Activated naive CD8-positive, alpha-beta T cell treated with anti-CD3 and anti-CD28 coated beads for 36 hours (primary cell): ENCODE data around the gene TRPM5. TPM values are rescaled to one million over a fixed set of nuclear protein-coding genes. Genes with fewer than 3 reads are reported as not detected.

ENCODE experiments used
- DNase-seq: peaks from one replicate; pipeline ENCODE4 v3.0.0; 2021
- H3K27ac Mint-ChIP-seq: one replicate; pipeline ENCODE4 v1.8.0; 2022; ENCODE audit warnings: mild to moderate bottlenecking, moderate library complexity, mixed read lengths
- H3K27me3 Mint-ChIP-seq: one replicate; pipeline ENCODE4 v1.8.0; 2022; ENCODE audit warnings: mild to moderate bottlenecking, mixed read lengths
- H3K36me3 Mint-ChIP-seq: one replicate; pipeline ENCODE4 v1.8.0; 2021; ENCODE audit warnings: mild to moderate bottlenecking, mixed read lengths
- H3K4me1 Mint-ChIP-seq: one replicate; pipeline ENCODE4 v1.8.0; 2021; ENCODE audit warnings: mixed read lengths
- H3K4me3 Mint-ChIP-seq: one replicate; pipeline ENCODE4 v1.8.0; 2022; ENCODE audit warnings: mild to moderate bottlenecking, moderate library complexity, mixed read lengths
- H3K9me3 Mint-ChIP-seq: one replicate; pipeline ENCODE4 v1.8.0; 2022; ENCODE audit warnings: mixed read lengths
- total RNA-seq, 2 experiments: library from RNA; stranded (reverse); gene quantifications; one replicate each; pipeline ENCODE4 v1.2.3, GENCODE V29; 2021

The TRPM5 gene
- total RNA-seq, 2 experiments from 2014 or later = not detected

DNA sequence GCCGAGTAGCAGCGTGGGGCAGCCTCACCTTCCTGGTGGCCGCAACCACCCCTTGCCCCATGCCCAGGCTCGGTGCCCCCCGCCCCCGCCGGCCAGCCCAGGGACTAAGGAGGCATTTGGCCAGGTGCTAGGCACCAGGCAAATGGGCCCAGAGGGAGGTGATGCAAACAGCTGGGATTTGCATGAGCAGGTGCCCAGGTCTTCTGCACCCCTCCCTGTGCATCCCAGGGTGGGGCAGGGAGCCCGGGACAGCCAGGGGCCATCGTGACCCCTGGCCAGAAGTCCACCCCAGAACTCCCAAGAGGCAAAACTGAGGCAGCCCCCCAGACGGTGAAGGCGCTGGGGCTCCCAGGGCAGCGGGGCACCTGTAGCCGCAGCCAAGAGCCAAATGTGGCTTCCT lies 18.1 kb downstream of the TRPM5 start:
- no peak overlapping the region for H3K27ac Mint-ChIP-seq
- DNase-seq = no peak
- no peaks in the 10 kb centered on the region for H3K36me3 Mint-ChIP-seq
- H3K9me3 Mint-ChIP-seq = no peaks in the 10 kb centered on the region
- H3K27me3 Mint-ChIP-seq = peaks cover 3% of the 10 kb centered on the region
- no peak overlapping the region for H3K4me3 Mint-ChIP-seq
- no peaks in the 10 kb centered on the region for H3K4me1 Mint-ChIP-seq

GRCh38 chr11:2425506-2425905 lies 18.8 kb downstream of the TRPM5 start:
- no peaks in the 10 kb centered on the region for H3K4me1 Mint-ChIP-seq
- no peaks in the 10 kb centered on the region for H3K36me3 Mint-ChIP-seq
- H3K27ac Mint-ChIP-seq = no peak overlapping the region
- peaks cover 3% of the 10 kb centered on the region for H3K27me3 Mint-ChIP-seq
- H3K4me3 Mint-ChIP-seq = no peak overlapping the region
- no peak for DNase-seq
- H3K9me3 Mint-ChIP-seq = no peaks in the 10 kb centered on the region

DNA sequence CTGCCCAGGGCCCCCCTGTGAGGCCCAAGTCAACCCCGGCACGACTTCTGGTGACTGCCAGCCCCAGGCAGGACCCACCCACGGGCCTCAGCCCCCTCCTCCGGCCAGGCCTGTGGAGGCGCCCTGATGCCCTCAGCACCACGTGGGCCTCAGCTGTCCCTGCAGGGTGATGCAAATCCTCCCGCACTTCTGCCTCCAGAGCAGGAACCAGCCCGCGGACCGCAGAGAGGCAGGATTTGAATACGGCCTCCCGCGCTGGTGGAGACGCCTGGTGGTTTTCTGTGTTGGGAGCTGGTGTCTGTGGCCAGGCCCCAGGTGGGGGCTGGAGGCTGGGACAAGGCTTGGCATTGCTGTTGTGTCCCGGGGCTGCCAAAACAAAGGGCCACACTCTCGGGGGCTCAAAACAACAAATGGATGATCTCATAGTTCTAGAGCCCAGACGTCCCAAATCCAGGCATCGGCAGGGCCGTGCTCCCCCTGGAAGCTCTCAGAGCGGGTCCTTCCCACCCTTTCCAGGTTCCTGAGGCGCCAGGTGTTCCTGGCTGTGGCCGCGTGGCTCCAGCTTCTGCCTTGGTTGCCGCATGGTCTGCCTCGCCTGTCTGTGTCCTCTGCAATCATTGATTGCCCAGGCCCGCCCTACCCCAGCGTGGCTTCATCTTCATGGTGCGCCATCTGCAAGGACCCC lies 19.4 kb downstream of the TRPM5 start:
- H3K36me3 Mint-ChIP-seq = no peaks in the 10 kb centered on the region
- H3K9me3 Mint-ChIP-seq = no peaks in the 10 kb centered on the region
- no peak for DNase-seq
- H3K27ac Mint-ChIP-seq = no peak overlapping the region
- no peak overlapping the region for H3K4me3 Mint-ChIP-seq
- H3K4me1 Mint-ChIP-seq = no peaks in the 10 kb centered on the region
- H3K27me3 Mint-ChIP-seq = peaks cover 3% of the 10 kb centered on the region

GRCh38 chr11:2423157-2424025 lies 20.9 kb downstream of the TRPM5 start:
- no peak for DNase-seq
- Mint-ChIP-seq H3K4me3 (no peak overlapping the region), H3K27me3 (peaks cover 3% of the 10 kb centered on the region), H3K4me1 (peaks cover 1% of the 10 kb centered on the region), H3K9me3 (no peaks in the 10 kb centered on the region), H3K36me3 (no peaks in the 10 kb centered on the region), H3K27ac (no peak overlapping the region)

GRCh38 chr11:2422461-2423156 lies 21.7 kb downstream of the TRPM5 start:
- H3K27ac Mint-ChIP-seq = no peak overlapping the region

DNA sequence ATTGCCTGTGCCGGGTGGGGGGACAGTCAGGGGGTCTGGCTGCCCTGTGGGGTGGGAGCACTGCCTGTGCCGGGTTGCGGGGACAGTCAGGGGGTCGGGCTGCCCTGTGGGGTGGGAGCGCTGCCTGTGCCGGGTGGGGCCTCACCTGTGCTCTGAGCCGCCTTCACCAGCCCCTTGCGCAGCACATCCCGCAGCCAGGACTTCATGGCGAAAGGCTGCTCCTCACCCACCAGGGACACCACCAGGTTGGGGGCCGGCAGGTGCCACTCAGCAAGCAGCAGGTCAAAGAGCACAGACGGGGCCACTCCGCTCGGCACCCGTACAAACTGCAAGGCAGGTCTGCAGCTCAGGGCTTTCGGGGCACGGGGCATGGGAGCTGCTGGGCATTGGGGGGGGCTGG lies 22.3 kb downstream of the TRPM5 start:
- H3K9me3 Mint-ChIP-seq = no peaks in the 10 kb centered on the region
- H3K4me1 Mint-ChIP-seq = peaks cover 1% of the 10 kb centered on the region
- no peak overlapping the region for H3K4me3 Mint-ChIP-seq
- no peak overlapping the region for H3K27ac Mint-ChIP-seq
- H3K27me3 Mint-ChIP-seq = peaks cover 3% of the 10 kb centered on the region
- H3K36me3 Mint-ChIP-seq = no peaks in the 10 kb centered on the region
- DNase-seq = no peak

More at GRCh38 chr11:2422461-2423156, 21.7 kb downstream of the TRPM5 start:
- Mint-ChIP-seq H3K27me3 (peaks cover 3% of the 10 kb centered on the region), H3K36me3 (no peaks in the 10 kb centered on the region), H3K4me3 (no peak overlapping the region), H3K9me3 (no peaks in the 10 kb centered on the region), H3K4me1 (peaks cover 1% of the 10 kb centered on the region)
- no peak for DNase-seq

- DNase-seq = no peak
- H3K9me3 Mint-ChIP-seq = no peaks in the 10 kb centered on the region
- H3K36me3 Mint-ChIP-seq = no peaks in the 10 kb centered on the region
- peaks cover 1% of the 10 kb centered on the region for H3K4me1 Mint-ChIP-seq
- H3K27ac Mint-ChIP-seq = no peak overlapping the region
- H3K27me3 Mint-ChIP-seq = peaks cover 3% of the 10 kb centered on the region
- no peak overlapping the region for H3K4me3 Mint-ChIP-seq
Measured at GRCh38 chr11:2421226-2421994, 22.9 kb downstream of the TRPM5 start.

DNA sequence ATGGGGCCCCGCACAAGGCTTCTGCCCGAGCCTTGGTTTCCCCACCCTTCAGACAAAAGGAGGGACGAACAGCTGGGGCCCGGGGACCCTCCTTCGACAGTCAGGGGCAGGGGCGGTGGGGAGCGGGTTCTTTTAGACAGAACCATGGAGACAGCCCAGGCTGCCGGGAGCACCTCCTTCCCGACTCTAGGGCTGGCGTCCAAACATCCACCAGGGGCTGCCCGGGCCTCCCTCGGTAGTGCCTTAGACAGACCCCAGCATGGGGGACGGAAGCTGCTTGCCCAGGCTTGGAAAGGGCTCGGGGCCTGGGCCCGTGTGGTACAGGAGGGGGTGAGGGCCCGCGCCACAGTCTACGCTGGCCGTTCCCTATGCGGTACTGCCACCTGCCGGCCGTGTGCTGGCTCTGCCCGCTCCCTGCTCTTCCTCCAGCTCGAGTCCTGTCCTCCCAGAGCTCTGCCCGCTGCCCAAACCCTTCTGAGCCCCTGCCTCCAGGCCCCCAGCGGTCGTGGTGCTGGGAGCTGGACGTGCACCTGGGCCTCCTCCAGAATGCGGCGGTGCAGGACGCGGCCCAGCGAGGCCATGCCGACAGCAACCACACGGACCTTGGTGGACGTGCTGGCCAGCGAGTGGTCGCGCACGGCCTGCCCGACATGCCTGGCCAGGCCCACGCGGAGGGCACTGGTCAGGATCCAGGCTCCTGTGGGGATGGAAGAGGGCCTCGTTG lies 23.6 kb downstream of the TRPM5 start:
- no peak overlapping the region for H3K4me3 Mint-ChIP-seq
- peaks cover 1% of the 10 kb centered on the region for H3K4me1 Mint-ChIP-seq
- peaks cover 3% of the 10 kb centered on the region for H3K27me3 Mint-ChIP-seq
- DNase-seq = peak; percentile 69
- no peaks in the 10 kb centered on the region for H3K9me3 Mint-ChIP-seq
- no peaks in the 10 kb centered on the region for H3K36me3 Mint-ChIP-seq
- no peak overlapping the region for H3K27ac Mint-ChIP-seq

DNA sequence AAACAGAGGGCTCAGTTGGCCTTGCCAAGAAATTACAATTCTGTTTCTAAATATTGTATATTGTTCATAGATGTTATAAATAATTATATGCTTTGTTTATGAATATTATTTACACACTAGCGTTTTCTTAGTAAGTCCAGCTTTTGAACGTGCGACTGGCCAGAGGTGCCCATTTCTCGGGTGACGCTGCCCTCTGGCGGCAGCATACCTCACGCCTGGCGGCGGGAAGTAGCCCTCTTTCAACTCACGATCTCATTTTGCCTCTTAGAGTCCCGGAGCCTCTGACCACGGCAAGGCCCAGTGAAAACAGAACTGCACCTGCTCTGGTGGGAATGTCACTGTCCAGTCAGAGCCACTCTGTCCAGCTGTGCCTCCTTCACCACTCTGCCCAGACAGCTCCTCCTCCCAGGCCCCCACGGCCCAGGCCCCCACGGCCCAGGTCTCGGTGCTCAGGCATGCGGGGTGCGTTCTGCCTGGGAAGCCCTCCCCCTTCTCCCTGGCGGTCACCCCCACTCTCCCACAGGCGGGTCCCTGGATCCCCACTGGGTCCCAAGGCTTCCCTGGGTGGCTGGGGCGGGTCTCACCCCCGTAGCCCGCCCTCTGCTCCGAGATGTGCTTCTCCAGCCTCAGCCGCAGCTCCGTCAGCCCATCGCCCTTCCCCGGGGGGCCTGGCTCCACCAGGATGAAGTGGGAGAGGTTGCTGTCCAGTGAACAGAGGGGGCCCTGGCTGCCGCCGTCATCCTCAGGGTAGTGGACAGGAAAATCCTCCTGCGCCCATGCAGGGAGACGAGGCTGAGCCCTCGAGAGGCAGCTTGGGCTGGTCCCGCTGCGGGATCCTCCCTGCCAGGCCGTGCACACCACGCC lies 24.4 kb downstream of the TRPM5 start:
- Mint-ChIP-seq H3K4me3 (no peak overlapping the region), H3K4me1 (peaks cover 1% of the 10 kb centered on the region), H3K9me3 (no peaks in the 10 kb centered on the region), H3K27ac (no peak overlapping the region), H3K36me3 (no peaks in the 10 kb centered on the region), H3K27me3 (peaks cover 6% of the 10 kb centered on the region)
- peak; percentile 59 for DNase-seq

- Mint-ChIP-seq H3K4me3 (no peak overlapping the region), H3K27me3 (peaks cover 6% of the 10 kb centered on the region), H3K36me3 (no peaks in the 10 kb centered on the region), H3K27ac (no peak overlapping the region), H3K9me3 (no peaks in the 10 kb centered on the region), H3K4me1 (peaks cover 1% of the 10 kb centered on the region)
- no peak for DNase-seq
Measured at GRCh38 chr11:2418693-2419360, 25.5 kb downstream of the TRPM5 start.

DNA sequence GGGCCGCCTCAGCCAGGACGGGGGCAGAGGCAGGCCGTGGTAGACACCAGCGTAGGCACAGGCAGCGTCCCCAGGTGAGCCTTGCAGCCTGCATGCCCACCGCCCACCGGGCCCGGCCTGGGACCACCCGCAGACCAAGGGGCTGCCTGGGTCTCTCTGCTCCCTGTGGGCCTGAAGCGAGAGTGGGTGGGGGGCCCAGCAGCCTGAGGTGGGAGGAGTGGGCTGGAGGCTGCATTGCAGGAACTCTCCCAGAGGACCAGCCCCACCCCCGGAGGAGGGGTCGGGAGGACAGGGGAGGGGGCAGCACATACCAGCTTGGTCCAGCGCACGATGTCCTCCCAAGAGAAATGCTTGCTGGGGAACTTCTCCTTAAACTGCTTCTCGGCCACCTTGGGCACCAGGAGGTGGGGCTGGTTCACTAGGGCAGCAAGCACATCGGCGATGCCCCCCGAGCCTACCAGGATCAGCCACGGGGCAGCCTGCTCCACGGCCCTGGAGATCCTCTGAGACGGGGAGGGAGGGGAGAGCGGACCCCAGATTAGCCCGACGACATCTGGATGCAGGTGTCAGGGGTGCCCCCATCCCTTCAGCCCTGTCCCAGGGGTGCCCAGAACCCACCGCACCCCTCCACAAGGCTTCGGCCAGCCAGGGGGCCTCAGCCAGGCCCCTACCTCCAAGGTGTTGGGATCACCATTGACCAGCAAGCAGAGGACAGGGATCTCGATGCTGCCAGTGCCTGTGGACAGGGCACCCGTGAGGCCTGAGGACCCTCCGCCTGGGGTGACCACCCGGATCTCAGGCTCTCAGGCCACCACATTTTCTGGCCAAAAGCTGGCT lies 26.2 kb downstream of the TRPM5 start:
- peaks cover 1% of the 10 kb centered on the region for H3K4me1 Mint-ChIP-seq
- H3K4me3 Mint-ChIP-seq = no peak overlapping the region
- no peak for DNase-seq
- H3K27ac Mint-ChIP-seq = no peak overlapping the region
- peaks cover 6% of the 10 kb centered on the region for H3K27me3 Mint-ChIP-seq
- H3K9me3 Mint-ChIP-seq = no peaks in the 10 kb centered on the region
- no peaks in the 10 kb centered on the region for H3K36me3 Mint-ChIP-seq

GRCh38 chr11:2416765-2417164 lies 27.5 kb downstream of the TRPM5 start:
- Mint-ChIP-seq H3K27ac (no peak overlapping the region), H3K4me3 (no peak overlapping the region), H3K9me3 (no peaks in the 10 kb centered on the region), H3K36me3 (no peaks in the 10 kb centered on the region), H3K4me1 (peaks cover 1% of the 10 kb centered on the region), H3K27me3 (peaks cover 5% of the 10 kb centered on the region)
- no peak for DNase-seq
